Fibroblast of peridontal ligament (primary cell): Measurements from ENCODE around the gene ANKRD29.

Experiments
- DNase-seq: peaks from one replicate; pipeline ENCODE4 v3.0.0-alpha.2; 2010; ENCODE audit errors: extremely low read depth

Gene ANKRD29

GRCh38 chr18:23662309-23663263 is at the start of gene ANKRD29:
Gene ANKRD29, minus strand, starts transcription at chr18:23662911. Its CDS starts 181 bp downstream, at chr18:23662730.
- DNase-seq = peak; percentile 43

- DNase-seq = no peak
These were observed 49.7 kb upstream of the ANKRD29 start for GRCh38 chr18:23712445-23712844.

- no peak for DNase-seq
These were observed 48.7 kb upstream of the ANKRD29 start for GRCh38 chr18:23711426-23711825.

GRCh38 chr18:23710946-23711345 is 48.2 kb upstream of the ANKRD29 start:
- no peak for DNase-seq

- no peak for DNase-seq
These were observed 47.4 kb upstream of the ANKRD29 start for GRCh38 chr18:23710068-23710527.

GRCh38 chr18:23706971-23707640 is 44.4 kb upstream of the ANKRD29 start:
- DNase-seq = no peak

GRCh38 chr18:23704806-23705205 is 42.1 kb upstream of the ANKRD29 start:
- DNase-seq = peak; percentile 25

GRCh38 chr18:23703987-23704384 is 41.3 kb upstream of the ANKRD29 start:
- DNase-seq = no peak

- DNase-seq = peak; percentile 86
These were observed 40.6 kb upstream of the ANKRD29 start for GRCh38 chr18:23703057-23703986.

GRCh38 chr18:23702606-23703005 is 39.9 kb upstream of the ANKRD29 start:
- DNase-seq = no peak

- DNase-seq = no peak
These were observed 38.9 kb upstream of the ANKRD29 start for GRCh38 chr18:23701544-23702064.

GRCh38 chr18:23701017-23701416 is 38.3 kb upstream of the ANKRD29 start:
- no peak for DNase-seq

- no peak for DNase-seq
These were observed 32.1 kb upstream of the ANKRD29 start for GRCh38 chr18:23694637-23695430.

GRCh38 chr18:23693846-23694245 is 31.1 kb upstream of the ANKRD29 start:
- DNase-seq = no peak

- DNase-seq = no peak
These were observed 27.9 kb upstream of the ANKRD29 start for GRCh38 chr18:23690505-23691068.

GRCh38 chr18:23689616-23690504 is 27.1 kb upstream of the ANKRD29 start:
- DNase-seq = no peak

- peak; percentile 34 for DNase-seq
These were observed 26.4 kb upstream of the ANKRD29 start, which contains the start of gene LAMA3 for GRCh38 chr18:23689031-23689615. Gene LAMA3, plus strand, starts transcription at chr18:23689453. Its CDS starts 231 bp downstream, at chr18:23689684.

- no peak for DNase-seq
These were observed 25.8 kb upstream of the ANKRD29 start for GRCh38 chr18:23688528-23688927.
